KG1 (cell line): Measurements from ENCODE around the gene PHF21B.

Experiments
- DNase-seq: peaks from one replicate; lab custom pipeline; 2025; lab: John Stamatoyannopoulos, UW

The PHF21B gene

DNA sequence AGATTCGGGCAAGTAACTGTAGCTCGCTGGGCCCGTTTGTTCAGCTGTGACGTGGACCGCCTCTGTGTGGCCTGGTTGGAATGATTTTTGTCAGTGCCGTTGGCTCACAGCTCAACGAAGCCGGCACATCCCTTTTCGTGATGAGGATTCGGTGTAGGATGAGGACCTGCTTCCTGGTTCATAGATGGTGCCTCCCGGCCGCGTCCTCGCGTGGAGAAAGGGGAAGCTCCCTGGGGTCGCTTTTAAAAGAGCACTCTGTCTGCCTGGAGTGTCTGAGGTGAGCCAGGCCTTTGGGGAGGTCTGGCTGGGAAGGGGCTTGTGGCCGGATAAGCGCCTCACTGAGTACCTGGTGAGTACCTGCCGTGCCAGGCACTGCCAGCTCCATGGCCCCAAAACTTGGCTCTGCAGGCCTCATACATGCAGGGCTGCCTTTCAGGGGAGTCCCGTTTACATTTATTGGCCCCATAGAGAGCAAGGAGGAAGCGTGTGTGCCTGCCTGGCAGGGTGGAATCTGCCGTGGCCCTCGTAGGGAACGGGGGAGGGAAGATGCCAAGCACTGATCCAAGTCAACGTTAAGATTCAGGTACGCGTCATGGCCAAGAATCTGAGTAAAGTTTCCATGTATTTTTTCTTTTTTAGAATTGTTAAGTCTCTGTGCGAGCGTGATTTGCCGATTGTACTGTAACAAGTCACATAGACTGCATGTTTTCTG lies 169.0 kb downstream of the PHF21B start:
- no peak for DNase-seq

GRCh38 chr22:44839721-44840120 lies 170.1 kb downstream of the PHF21B start:
- DNase-seq, result no peak

- DNase-seq, result no peak
Measured at GRCh38 chr22:44839061-44839460, 170.7 kb downstream of the PHF21B start.

- DNase-seq, result no peak
Measured at GRCh38 chr22:44838316-44839016, 171.3 kb downstream of the PHF21B start.

- no peak for DNase-seq
Measured at GRCh38 chr22:44837481-44837880, 172.3 kb downstream of the PHF21B start.

- DNase-seq, result no peak
Measured at GRCh38 chr22:44834065-44834464, 175.7 kb downstream of the PHF21B start.

DNA sequence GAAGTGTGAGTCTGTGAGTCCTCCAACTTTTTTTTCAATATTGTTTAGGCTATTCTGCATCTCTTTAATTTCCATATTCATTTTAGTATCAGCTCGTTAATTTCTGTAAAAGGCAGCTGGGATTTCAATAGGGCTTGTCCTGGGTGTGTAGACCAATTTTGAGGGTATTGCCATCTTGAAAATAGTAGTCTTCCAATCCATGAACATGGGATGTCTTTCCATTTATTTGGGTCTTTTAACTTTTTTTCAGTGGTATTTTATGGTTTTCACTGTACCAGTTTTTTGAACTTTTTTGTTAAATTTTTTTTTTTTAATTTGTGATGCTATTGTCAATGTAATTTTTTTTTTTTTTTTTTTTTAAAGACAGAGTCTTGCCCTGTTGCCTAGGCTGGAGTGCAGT lies 177.9 kb downstream of the PHF21B start:
- no peak for DNase-seq
